ENCODE data around the gene GFI1B.
"Not testable (repeated sequence)": the region's sequence is repeated elsewhere in the genome, so short reads cannot be mapped to it uniquely, and the experiment has no call there.

GFI1B gene

GRCh38 chr9:132991351-132992300, 13.1 kb downstream of the GFI1B start:
- no peak for DNase-seq (ENCODE audit: low read depth, low spot score)

- no peak for DNase-seq (ENCODE audit: low read depth, low spot score)
Observed at GRCh38 chr9:132993511-132993939, 15.0 kb downstream of the GFI1B start.

DNA sequence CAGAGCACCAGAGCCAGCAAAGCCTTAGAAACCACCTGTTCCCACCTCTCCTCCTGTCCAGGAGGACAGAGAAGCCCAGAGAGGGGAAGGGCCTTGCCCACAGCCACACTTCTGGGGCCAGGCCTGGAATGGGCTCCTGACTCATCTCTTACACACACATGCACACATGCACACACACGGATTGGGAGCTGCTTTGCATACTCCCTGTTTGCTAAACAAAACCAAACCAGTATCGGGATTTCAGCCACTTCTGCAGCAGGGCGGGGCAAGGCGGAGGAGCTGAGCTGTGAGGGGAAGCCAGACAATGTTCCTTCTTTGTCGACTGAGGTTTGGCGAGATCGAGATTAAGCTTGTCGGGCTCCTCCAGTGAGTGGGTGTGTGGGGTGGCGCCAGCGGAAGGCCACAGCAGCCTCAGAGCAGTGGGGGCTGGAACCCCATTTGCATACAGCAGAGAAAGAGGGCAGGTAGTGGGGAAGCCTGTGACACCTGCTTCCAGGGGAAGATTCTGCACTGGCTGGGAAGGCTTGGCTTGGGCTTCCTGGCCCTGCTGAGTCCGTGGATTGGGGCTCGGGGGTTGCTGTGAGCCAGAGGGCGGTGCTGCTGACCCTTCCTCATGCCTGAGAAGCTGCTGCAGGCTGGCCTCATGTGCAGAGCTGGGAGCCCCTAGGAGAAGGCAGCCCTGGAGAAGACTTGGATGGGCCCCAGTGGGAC, 16.1 kb downstream of the GFI1B start:
- no peak for DNase-seq (ENCODE audit: low read depth, low spot score)

DNA sequence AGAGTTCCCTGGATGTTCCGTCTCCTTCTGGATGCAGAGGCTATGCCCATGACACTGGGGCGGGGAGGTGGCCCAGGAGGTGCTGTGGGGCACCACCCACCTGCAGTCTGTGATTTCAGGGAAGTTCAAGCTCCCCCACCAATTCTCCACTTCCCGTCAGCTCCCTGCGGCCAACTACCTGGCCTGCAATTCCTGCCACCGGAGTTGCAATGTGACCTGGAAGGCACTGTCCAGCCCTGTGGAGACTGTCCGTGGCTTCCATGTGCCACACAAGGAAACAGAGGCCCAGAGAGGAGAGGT, 16.6 kb downstream of the GFI1B start:
- no peak for DNase-seq (ENCODE audit: low read depth, low spot score)

DNA sequence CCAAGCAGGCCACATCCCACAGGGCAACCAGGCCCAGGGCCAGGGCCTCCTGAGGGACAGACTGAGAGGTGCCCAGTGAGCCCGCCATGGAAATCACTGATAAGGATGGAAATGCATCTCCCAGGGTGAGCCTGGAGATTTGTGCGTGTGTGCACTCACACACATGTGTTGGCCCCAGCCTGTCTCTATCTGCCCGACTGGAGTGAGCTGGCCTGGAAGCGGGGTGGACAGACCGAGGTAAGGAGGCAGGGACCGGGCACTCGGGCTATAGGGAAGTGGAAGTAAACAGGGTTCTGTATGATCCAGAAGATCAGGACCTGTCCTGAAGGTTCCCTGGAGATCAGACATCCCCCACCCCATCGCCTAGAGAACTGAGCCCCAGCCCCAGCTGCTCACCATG, 17.4 kb downstream of the GFI1B start:
- no peak for DNase-seq (ENCODE audit: low read depth, low spot score)

GRCh38 chr9:132996526-132996925, 18.0 kb downstream of the GFI1B start:
- DNase-seq (ENCODE audit: low read depth, low spot score) = no peak

- no peak for DNase-seq (ENCODE audit: low read depth, low spot score)
Observed at GRCh38 chr9:132997591-132997990, 19.1 kb downstream of the GFI1B start.

GRCh38 chr9:132998221-132998620, 19.7 kb downstream of the GFI1B start:
- DNase-seq (ENCODE audit: low read depth, low spot score) = not testable (repeated sequence)

GRCh38 chr9:132998831-132999635, 20.5 kb downstream of the GFI1B start:
- no peak for DNase-seq (ENCODE audit: low read depth, low spot score)

DNA sequence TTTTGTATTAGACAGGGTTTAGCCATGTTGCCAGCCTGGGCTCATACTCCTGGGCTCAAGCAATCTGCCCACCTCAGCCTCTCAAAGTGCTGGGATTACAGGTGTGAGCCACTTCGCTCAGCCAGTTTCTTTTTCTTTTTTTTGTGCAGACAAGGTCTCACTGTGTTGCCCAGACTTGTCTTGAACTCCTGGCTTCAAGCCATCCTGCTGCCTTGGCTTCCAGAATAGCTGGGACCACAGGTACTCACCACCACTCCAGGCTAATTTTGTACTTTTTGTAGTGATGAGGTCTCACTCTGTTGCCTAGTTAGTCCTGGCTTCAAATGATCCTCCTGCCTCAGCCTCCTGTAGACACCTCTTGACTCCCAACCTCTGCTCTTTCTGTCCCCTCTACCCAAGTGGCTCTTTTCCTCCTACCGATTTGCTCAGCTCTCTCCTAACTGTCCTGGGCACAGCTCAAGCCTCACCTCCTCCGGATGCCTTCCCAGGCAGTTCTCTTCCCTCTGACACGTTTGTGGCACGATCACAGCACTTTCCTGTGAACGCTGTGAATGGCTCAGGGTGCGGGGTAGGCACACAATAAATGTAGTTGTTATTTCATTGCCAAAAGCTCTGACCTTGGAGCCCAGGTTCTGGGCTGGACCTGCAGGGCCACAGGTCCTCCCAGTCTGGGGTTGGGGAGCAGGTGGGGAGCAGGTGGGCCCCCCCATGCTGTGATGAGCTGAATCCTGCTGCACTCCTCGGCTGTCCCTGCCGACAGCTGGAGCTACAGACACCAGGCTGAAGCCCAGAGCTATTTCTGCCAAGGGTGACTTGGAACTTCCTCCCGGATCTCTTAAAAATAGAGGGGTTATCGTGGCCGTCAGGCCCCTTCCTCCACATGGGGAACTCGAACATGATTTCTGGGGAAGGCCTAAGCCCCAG, 23.9 kb downstream of the GFI1B start:
- no peak for DNase-seq (ENCODE audit: low read depth, low spot score)

DNA sequence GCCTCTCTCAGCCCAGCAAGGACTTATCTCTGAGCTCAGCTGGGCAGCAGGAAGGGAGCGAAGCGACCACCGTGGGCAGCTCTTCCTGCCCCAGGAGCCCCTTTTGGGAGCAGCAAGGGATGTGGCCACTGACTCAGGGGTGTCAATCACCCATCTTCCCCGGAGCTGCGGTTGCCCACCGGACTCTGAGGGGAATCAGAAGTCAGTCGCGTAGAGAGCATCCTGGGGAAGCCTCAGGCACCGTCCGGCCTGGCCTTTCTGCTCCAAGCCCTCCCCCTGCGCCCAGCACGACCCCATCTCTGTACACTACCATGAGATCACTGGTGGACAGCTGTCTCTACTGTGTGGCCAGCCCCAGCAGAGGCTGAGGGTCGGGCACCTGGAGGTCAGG, 24.6 kb downstream of the GFI1B start:
- no peak for DNase-seq (ENCODE audit: low read depth, low spot score)

GRCh38 chr9:133003671-133004090, 25.2 kb downstream of the GFI1B start:
- no peak for DNase-seq (ENCODE audit: low read depth, low spot score)

DNA sequence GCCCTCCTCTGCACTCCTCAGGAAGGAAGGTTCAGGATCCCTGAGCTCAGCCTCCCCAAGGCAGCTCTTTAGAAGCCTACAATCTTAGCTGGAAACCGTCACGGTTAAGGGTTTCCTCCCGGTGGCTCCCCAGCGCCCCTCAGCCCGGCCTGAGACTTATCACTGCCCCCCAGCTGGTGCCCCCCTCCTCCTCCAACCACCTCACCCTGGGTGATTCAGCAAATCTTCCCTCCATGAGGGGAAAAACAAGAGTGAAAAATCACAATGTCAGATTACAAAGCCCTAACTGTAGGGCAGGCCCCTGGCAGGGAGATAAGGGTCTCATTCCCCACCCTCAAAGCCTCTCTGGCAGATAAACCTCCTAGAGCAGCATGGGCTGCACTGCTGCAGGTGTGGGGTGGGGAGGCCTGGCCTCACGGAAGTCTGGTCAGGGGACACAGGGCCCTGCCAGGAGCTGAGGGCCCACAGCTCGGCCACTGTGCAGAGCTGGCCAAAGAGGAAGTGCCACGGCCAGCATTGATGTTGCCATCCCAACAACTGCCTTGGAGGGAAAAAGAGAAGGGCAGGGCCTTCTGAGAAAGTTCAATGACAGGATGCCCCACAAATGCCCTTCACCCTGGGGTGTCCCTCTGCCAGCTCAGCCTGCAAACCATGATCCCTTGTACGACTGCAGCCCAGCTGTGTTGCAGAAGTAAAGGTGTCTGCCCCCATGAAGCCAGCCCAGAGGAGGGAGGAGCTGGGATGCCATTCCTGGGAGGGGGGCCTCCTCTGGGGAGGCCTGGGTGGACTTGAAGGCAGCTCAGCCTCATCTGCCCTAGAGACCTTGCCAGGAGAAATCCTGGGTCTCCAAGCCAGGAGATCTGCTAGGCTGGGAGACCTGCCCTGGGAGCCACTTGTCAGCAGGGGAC, 25.9 kb downstream of the GFI1B start:
- no peak for DNase-seq (ENCODE audit: low read depth, low spot score)

DNA sequence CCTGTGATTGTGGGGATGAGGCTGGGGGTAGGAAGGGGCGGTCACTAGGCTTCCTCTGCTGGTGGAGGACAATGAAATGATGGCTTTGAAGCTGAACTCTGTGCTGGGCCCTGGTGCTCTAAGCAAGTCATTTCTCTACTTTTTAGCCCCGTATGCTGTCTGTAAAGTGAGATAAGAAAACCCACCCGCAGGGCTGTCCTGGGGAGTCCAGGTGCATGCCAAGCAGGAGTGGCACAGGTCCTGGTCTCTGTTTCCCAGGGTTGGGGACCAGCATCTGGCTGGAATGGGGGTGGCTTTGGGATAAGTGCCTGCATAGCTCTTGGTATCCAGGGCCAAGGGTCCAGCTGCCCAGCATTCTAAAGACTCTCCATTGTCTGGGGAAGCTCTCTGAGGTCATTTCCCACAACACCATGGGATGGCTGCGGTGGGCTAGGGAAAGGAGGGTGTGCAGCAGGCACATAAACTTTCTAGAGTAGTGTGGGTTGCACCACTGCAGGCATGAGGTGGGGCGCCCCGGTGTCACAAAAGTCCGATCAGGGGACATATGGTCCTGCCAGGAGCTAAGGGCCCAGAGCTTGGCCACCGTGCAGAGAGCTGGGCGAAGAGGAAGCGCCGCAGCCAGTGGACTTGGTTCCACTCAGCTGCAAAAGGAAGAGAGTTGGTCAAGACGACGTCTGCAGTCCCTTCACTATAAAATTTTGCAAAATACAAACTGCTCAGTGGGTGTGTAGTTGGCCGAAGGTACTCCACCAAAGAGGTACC, 26.7 kb downstream of the GFI1B start:
- no peak for DNase-seq (ENCODE audit: low read depth, low spot score)

DNA sequence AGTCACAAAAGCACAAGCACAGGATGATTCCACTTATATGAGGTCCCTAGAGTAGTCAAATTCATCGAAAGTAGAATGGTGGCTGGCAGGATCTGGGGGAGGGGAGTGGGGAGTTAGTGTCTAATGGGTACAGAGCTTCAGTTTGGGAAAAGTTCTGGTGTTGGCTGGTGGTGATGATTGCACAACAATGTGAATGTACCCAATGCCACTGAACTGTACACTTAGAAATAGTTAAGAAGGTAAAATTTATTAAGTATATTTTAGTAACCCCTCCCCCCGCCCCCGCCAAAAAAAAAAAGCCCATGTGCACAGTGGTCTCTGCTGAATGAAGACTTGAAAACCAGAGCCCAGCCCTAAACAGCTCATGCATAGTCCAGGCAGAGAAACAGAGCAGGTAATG, 27.5 kb downstream of the GFI1B start:
- DNase-seq (ENCODE audit: low read depth, low spot score) = no peak

GRCh38 chr9:133006731-133007352, 28.3 kb downstream of the GFI1B start:
- no peak for DNase-seq (ENCODE audit: low read depth, low spot score)

- DNase-seq (ENCODE audit: low read depth, low spot score) = no peak
Observed at GRCh38 chr9:133008406-133008805, 29.9 kb downstream of the GFI1B start.

DNA sequence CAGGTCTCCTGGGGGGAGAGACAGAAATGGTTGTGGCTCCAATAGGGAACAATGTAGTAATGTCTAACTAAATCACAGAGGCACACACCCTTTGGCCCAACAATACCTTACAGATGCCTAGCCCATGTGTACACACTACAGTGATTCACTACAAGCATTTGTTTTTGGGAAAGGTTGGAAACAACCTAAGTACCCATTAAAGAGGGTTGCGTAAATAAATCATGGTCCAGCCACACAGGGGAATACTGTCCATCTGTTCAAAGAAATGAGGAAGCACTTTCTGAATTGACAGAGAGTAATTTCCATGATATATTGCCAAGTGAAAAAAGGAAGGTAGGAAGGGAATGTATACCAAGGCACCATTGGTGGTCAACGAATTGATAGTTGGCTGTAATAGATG, 30.3 kb downstream of the GFI1B start:
- DNase-seq (ENCODE audit: low read depth, low spot score) = no peak

Measured in activated CD4-positive, CD25-positive, alpha-beta regulatory T cell treated with anti-CD3 and anti-CD28 coated beads, Interleukin-2, amount 50 U/mL, for 16 hours (primary cell).